IMR-90 (cell line): ENCODE measurements around the gene SH2D1B.

Experiments used
- FOS ChIP-seq: fragments of 150-350 bp; IDR thresholded peaks from 2 replicates; pipeline ENCODE4 v1.6.1; 2016; ENCODE audit warnings: low read depth, low read length
- MAZ ChIP-seq: IDR thresholded peaks from 2 replicates; pipeline ENCODE4 v1.6.1; 2012; ENCODE audit warnings: low read depth, mild to moderate bottlenecking, low read length, improper control_type of control experiment, moderate library complexity, borderline replicate concordance
- MXI1 ChIP-seq: IDR thresholded peaks from 2 replicates; pipeline ENCODE4 v1.6.1; 2012; ENCODE audit warnings: low read depth, mild to moderate bottlenecking, low read length, moderate library complexity, borderline replicate concordance
- NFE2L2 ChIP-seq: fragments of 150-350 bp; IDR thresholded peaks from 2 replicates; pipeline ENCODE4 v1.6.1; 2016; ENCODE audit warnings: low read depth, mild to moderate bottlenecking, low read length
- POLR2A ChIP-seq: IDR thresholded peaks from 2 replicates; pipeline ENCODE4 v1.6.1; 2012; ENCODE audit warnings: mild to moderate bottlenecking, low read depth, low read length
- RAD21 ChIP-seq: IDR thresholded peaks from 2 replicates; pipeline ENCODE4 v1.6.1; 2012; ENCODE audit warnings: low read length, improper control_type of control experiment
- RFX5 ChIP-seq: IDR thresholded peaks from 2 replicates; pipeline ENCODE4 v1.8.0; 2012; ENCODE audit warnings: low read depth, mild to moderate bottlenecking, low read length, moderate library complexity
- USF2 ChIP-seq: fragments of 150-350 bp; IDR thresholded peaks from 2 replicates; pipeline ENCODE4 v1.6.1; 2017; ENCODE audit warnings: mild to moderate bottlenecking, antibody characterized with exemption, low read length, low read depth
- TF ChIP-seq, protein P1 (sequence below): conservative IDR thresholded peaks from 2 replicates; pipeline ENCODE4 v1.5.1; 2012; ENCODE audit warnings: mild to moderate bottlenecking, low read depth, low read length, improper control_type of control experiment

DNA sequence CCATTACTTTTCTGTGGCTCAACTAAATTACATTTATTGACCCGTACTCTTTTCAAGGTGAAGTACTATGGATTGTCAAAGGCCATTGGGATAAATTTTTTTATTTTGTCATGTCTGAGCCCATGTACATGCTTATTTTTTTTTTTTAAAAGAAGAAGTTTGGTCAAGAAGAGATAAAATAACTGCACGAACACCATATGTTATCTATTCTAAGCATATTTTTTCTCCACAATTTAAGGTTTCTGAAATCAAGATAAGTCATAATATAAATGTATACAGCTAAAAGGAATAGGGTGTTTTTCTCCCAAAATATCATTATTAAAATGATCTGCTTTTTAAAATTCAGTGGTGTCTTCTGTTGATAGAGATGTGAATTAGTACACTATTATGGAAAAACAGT lies 35.0 kb upstream of the SH2D1B start:
- TF ChIP-seq, protein P1, sequence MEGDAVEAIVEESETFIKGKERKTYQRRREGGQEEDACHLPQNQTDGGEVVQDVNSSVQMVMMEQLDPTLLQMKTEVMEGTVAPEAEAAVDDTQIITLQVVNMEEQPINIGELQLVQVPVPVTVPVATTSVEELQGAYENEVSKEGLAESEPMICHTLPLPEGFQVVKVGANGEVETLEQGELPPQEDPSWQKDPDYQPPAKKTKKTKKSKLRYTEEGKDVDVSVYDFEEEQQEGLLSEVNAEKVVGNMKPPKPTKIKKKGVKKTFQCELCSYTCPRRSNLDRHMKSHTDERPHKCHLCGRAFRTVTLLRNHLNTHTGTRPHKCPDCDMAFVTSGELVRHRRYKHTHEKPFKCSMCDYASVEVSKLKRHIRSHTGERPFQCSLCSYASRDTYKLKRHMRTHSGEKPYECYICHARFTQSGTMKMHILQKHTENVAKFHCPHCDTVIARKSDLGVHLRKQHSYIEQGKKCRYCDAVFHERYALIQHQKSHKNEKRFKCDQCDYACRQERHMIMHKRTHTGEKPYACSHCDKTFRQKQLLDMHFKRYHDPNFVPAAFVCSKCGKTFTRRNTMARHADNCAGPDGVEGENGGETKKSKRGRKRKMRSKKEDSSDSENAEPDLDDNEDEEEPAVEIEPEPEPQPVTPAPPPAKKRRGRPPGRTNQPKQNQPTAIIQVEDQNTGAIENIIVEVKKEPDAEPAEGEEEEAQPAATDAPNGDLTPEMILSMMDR = no peak
- no peak for TF ChIP-seq RAD21
- no peak for TF ChIP-seq NFE2L2
- no peak for TF ChIP-seq RFX5
- TF ChIP-seq POLR2A = no peak
- no peak for TF ChIP-seq MXI1
- no peak for TF ChIP-seq FOS
- no peak for TF ChIP-seq MAZ
- no peak for TF ChIP-seq USF2
